GM12892 (cell line): ENCODE measurements around the gene ATP4B.

Source experiments
- DNase-seq: peaks from one replicate; pipeline ENCODE4 v3.0.0; 2011; ENCODE audit not compliant: insufficient read length
- FAIRE-seq: peaks from 2 replicates; lab custom pipeline; 2011; peaks lifted over from hg19 to GRCh38; lab: Jason Lieb, UNC
- POLR2A ChIP-seq: IDR thresholded peaks from 2 replicates; pipeline ENCODE4 v1.6.1; 2011; ENCODE audit warnings: low read depth, low read length, control low read depth
- POLR2AphosphoS5 ChIP-seq: IDR thresholded peaks from 2 replicates; pipeline ENCODE4 v1.6.1; 2011; ENCODE audit warnings: low read depth, low read length, control low read depth
- TAF1 ChIP-seq: IDR thresholded peaks from 2 replicates; pipeline ENCODE4 v1.6.1; 2011; ENCODE audit warnings: low read depth, mild to moderate bottlenecking, control low read depth, low read length, borderline replicate concordance

ATP4B gene

GRCh38 chr13:113665597-113666328, 7.8 kb upstream of the ATP4B start:
- no peak for TF ChIP-seq TAF1
- FAIRE-seq = no peak
- DNase-seq = no peak

DNA sequence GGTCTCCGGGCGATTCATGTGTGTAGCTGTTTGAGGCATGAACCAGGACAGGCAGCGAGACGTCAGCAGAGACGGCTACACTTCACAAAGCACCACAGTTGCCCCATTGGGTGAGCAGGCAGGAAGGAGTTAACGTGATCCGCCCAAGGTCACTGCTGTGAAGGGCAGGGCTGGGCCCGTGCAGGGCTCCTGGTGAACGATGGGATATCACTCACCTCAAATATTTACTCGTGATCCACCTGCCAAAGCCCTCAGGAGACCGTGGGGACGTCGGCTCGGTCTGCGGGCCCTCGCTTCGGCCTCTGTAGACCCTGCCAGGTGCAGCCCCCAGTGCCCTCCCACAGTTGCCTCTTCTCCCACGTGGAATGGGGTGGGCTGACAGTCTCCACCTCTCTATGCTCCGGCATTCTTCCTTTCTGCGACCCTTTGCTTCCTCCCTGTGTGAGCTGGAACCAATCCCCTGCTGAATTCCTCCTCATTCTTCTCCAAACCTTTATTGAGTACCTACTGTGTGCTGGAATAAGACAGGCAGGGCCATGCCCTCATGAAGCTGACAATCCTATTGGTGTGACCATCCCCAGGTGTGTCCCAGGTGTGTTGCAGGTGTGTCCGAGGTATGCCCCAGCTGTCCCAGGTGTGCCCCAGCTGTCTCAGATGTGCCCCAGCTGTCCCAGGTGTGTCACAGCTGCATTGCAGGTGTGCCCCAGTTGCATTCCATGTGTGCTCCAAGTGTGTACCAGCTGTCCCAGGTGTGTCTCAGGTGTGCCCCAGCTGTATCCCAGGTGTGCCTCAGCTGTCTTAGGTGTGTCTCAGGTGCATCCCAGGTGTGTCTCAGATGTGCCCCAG, 7.0 kb upstream of the ATP4B start:
- DNase-seq (no peak), FAIRE-seq (no peak)
- TF ChIP-seq POLR2A (no peak), POLR2AphosphoS5 (no peak), TAF1 (no peak)

GRCh38 chr13:113663934-113664333, 5.9 kb upstream of the ATP4B start:
- no peak for DNase-seq
- TF ChIP-seq POLR2A = no peak
- TF ChIP-seq TAF1 = no peak
- FAIRE-seq = no peak

DNA sequence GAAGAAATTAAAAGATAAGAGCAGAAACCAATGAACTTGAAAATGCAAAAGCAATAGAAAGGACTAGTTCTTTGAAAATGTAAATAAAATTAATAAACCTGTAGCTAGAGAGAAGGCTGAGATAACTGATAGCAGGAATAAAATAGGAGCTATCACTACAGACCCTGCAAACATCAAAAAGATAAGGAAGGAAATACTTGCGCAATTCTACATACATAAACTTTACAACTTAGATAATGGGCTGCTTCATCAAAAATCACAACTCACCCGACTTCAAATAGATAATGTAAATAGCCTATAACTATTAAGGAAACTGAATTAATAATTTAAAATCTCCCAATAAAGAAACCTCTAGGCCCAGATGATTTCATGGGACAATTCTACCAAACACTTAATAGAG, 3.5 kb upstream of the ATP4B start:
- FAIRE-seq (no peak), DNase-seq (no peak)
- no peak for TF ChIP-seq TAF1
- TF ChIP-seq POLR2AphosphoS5 = no peak
- TF ChIP-seq POLR2A = no peak

DNA sequence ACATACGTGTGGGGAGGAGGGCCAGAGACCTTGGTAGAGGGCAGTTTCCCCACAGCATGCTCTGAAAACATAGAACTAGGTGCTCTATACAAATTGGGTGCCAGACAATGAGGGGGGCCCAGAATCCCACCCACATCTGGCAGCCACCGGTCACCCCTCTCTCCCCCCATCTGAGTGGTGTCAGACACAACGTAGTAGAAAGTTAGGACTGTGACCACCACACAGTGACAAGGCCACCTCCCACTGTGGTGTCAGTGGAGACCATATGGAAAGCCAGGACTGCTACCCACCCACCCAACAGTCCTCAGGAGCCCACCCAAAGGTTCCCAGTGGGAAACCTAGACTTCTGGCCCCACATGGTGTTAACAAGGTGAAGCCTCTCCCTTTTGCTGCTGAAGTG, 2.1 kb upstream of the ATP4B start:
- no peak for FAIRE-seq
- DNase-seq = no peak
- TF ChIP-seq TAF1 (no peak), POLR2A (no peak), POLR2AphosphoS5 (no peak)

- no peak for DNase-seq
- TF ChIP-seq POLR2AphosphoS5 (no peak), TAF1 (no peak), POLR2A (no peak)
- no peak for FAIRE-seq
Measured at GRCh38 chr13:113659337-113659736, 1.3 kb upstream of the ATP4B start.

GRCh38 chr13:113658836-113659235, 838 bp upstream of the ATP4B start:
- TF ChIP-seq POLR2A = no peak
- FAIRE-seq = no peak
- no peak for DNase-seq

GRCh38 chr13:113656831-113657671, 947 bp downstream of the ATP4B start:
- FAIRE-seq (no peak), DNase-seq (no peak)
- TF ChIP-seq POLR2A = no peak
- TF ChIP-seq POLR2AphosphoS5 = no peak
- TF ChIP-seq TAF1 = no peak

- TF ChIP-seq POLR2A (no peak), TAF1 (no peak), POLR2AphosphoS5 (no peak)
- no peak for DNase-seq
- FAIRE-seq = no peak
Measured at GRCh38 chr13:113656003-113656588, 1.9 kb downstream of the ATP4B start.

- TF ChIP-seq TAF1 (no peak), POLR2A (no peak), POLR2AphosphoS5 (no peak)
- DNase-seq (no peak), FAIRE-seq (no peak)
Measured at GRCh38 chr13:113655346-113656002, 2.5 kb downstream of the ATP4B start.
